ENCODE results near the gene COL28A1. TPM values are rescaled to one million over a fixed set of nuclear protein-coding genes. Genes with fewer than 3 reads are reported as not detected.

COL28A1 gene
- total RNA-seq, 1 experiment from 2014 or later = 0.81 TPM

- no peak overlapping the region for H3K27ac Mint-ChIP-seq
- TF ChIP-seq KAT7 (CRISPR knock-in tag; IDR thresholded peaks at IDR 0.05; ENCODE audit: borderline replicate concordance) (no peak), GTF2I (CRISPR knock-in tag; conservative IDR thresholded peaks at IDR 0.05) (no peak), FOXK1 (CRISPR knock-in tag; IDR thresholded peaks at IDR 0.05) (no peak), USF2 (CRISPR knock-in tag; IDR thresholded peaks at IDR 0.05) (no peak), OVOL2 (CRISPR knock-in tag; IDR thresholded peaks at IDR 0.05; ENCODE audit: borderline replicate concordance) (no peak), IRF1 (CRISPR knock-in tag; IDR thresholded peaks at IDR 0.05) (no peak), ZNF232 (CRISPR knock-in tag; IDR thresholded peaks at IDR 0.05) (no peak), SMAD4 (CRISPR knock-in tag; IDR thresholded peaks at IDR 0.05) (no peak), NR1H2 (CRISPR knock-in tag; IDR thresholded peaks at IDR 0.05) (no peak), ZSCAN18 (CRISPR knock-in tag; IDR thresholded peaks at IDR 0.05) (no peak), NFYB (CRISPR knock-in tag; conservative IDR thresholded peaks at IDR 0.05; ENCODE audit: low read depth) (no peak), CTCF (IDR thresholded peaks at IDR 0.05) (no peak), ZNF396 (CRISPR knock-in tag; IDR thresholded peaks at IDR 0.05; ENCODE audit: borderline replicate concordance) (no peak), NFE2L1 (CRISPR knock-in tag; IDR thresholded peaks at IDR 0.05) (no peak), NR2C2 (CRISPR knock-in tag; IDR thresholded peaks at IDR 0.05) (no peak)
- no peaks in the 10 kb centered on the region for H3K27me3 Mint-ChIP-seq (ENCODE audit: low read depth)
- POLR2A ChIA-PET = no interaction called here
- DNase-seq (ENCODE audit: low spot score) (no peak), ATAC-seq (no peak)
- no peak overlapping the region for H3K4me3 Mint-ChIP-seq
- peaks cover 6% of the 10 kb centered on the region for H3K9me3 Mint-ChIP-seq
- H3K4me1 Mint-ChIP-seq = no peaks in the 10 kb centered on the region
- CTCF ChIA-PET = interaction anchor here (0.7 to 0.9 kb wide), 3 partner anchors 42 to 307 kb away, joined by 3 to 4 read pairs (median 3); no protein-coding TSS in a partner anchor
- H3K36me3 Mint-ChIP-seq = no peaks in the 10 kb centered on the region
These were observed 6.3 kb downstream of the COL28A1 start for GRCh38 chr7:7529328-7529727.

- TF ChIP-seq ZNF281 (CRISPR knock-in tag; IDR thresholded peaks at IDR 0.05) (no peak), RORB (CRISPR knock-in tag; IDR thresholded peaks at IDR 0.05) (no peak), NR2C2 (CRISPR knock-in tag; IDR thresholded peaks at IDR 0.05) (no peak), NFE2L1 (CRISPR knock-in tag; IDR thresholded peaks at IDR 0.05) (no peak)
- ChIA-PET CTCF (no interaction called here), POLR2A (no interaction called here)
- H3K27ac Mint-ChIP-seq = no peak overlapping the region
- H3K4me3 Mint-ChIP-seq = no peak overlapping the region
- DNase-seq (ENCODE audit: low spot score) (no peak), ATAC-seq (no peak)
- H3K9me3 Mint-ChIP-seq = peaks cover 6% of the 10 kb centered on the region
- H3K27me3 Mint-ChIP-seq (ENCODE audit: low read depth) = no peaks in the 10 kb centered on the region
- no peaks in the 10 kb centered on the region for H3K4me1 Mint-ChIP-seq
- H3K36me3 Mint-ChIP-seq = no peaks in the 10 kb centered on the region
These were observed 8.6 kb downstream of the COL28A1 start for GRCh38 chr7:7527047-7527446.
